ENCODE measurements around the gene MBTD1.

The MBTD1 gene

DNA sequence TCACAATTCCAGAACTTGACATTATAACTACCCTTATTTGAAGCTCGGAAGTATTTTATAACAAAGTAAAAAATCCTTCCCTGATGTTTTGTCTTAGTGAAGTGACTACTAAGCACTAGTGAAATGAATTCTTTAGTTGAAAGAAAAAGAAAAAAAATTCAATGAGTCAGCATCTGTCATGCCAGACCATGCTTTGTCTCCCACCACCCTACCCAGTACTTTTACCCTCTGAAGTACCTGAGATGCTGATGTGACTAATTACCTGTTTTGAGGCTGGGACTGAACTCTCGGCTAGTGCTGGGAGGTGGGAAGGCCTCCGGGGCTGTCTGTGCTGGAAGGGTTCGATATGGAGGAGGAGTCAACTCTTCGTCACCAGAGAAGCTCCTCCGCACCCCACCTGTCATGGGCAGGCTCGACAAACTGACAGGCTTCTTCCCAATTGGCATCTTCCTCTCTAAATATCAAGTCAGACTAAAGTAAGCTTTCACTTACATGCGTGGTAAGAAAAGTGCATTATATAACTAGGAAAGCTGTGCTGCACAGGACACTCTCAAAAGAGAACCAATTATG, 74.0 kb downstream of the MBTD1 start:
- no peak for TF ChIP-seq GATA3 (IDR thresholded peaks at IDR 0.05; ENCODE audit: low read depth, low read length)

DNA sequence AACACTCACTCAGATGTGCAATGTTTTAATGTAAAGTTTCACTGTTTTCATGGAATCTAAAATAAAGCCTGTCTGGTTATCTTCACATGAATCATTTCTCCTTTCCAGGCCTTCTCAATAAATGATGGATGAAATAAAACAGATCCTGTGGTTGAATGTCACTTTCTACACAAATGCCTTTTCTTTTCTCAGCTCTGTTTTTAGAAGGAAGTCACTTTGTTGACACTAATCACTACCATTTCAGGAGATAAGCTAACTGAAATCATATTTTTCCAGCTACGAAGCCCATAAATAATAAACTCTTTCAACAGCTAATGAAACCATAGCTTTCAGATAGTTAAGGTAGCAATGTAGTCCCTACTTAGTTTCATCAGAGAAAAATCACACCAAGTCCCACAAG, 75.7 kb downstream of the MBTD1 start:
- peak; percentile 98 for TF ChIP-seq GATA3 (IDR thresholded peaks at IDR 0.05; ENCODE audit: low read depth, low read length)
- TF ChIP-seq GATA2 (IDR thresholded peaks at IDR 0.05; ENCODE audit: low read depth, low read length): peak; percentile 90

DNA sequence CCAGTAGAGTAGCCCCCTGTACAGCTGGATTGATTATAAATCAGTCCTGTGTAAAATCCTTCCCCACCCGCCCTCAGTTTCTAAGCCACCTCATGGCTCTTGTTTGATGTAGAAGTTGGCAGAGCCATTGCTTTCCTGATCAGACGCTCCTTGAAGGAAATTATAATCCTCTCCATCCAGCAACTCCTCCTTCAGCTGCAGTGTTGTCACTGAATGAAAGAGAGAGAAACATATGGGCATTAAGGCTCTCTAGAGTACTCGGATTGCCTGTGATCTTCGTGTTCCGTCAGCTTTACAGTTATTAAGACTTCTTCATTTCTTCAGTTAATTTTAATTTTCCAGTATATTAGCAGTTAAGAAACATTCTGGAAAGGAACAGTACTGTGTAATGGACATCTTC, 79.4 kb downstream of the MBTD1 start:
- TF ChIP-seq GATA3 (IDR thresholded peaks at IDR 0.05; ENCODE audit: low read depth, low read length) (no peak), GATA2 (IDR thresholded peaks at IDR 0.05; ENCODE audit: low read depth, low read length) (no peak)

DNA sequence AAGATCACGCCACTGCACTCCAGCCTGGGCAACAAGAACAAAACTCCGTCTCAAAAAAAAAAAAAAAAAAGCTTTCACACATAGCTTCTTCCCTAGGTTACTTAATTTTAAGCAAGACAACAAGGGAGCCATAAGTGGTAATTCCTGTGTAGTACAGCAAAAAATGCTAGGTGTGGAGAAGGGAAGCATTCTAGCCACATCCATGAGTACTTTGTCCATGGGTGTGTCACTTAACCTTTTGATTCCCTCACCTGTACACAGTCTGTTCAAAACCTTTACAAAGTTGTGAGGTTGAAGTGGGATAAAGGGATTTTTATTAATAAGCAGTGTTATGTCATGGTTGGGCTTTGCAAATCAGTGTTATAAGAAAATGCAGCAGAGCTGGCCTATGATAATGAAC, 89.1 kb downstream of the MBTD1 start:
- TF ChIP-seq GATA3 (IDR thresholded peaks at IDR 0.05; ENCODE audit: low read depth, low read length) (no peak), GATA2 (IDR thresholded peaks at IDR 0.05; ENCODE audit: low read depth, low read length) (no peak)

DNA sequence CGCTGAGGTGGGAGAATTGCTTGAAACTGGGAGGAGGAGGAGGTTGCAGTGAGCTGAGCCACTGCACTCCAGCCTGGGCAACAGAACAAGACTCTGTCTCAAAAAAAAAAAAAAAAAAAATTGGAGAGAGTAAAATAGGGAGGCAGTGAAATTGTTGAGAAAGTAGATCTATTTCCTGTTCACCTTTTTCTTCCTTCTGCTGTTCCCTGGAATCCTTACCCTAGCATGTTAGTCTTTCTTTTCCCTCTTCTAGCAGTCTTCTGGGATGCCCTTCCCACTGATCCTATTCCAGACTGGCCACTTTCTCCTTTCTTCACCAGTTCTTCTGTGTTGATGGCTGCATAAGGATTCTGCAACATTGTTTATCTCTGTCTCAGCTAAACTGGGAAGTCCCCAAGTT, 90.5 kb downstream of the MBTD1 start:
- TF ChIP-seq GATA2 (IDR thresholded peaks at IDR 0.05; ENCODE audit: low read depth, low read length) (no peak), GATA3 (IDR thresholded peaks at IDR 0.05; ENCODE audit: low read depth, low read length) (no peak)

DNA sequence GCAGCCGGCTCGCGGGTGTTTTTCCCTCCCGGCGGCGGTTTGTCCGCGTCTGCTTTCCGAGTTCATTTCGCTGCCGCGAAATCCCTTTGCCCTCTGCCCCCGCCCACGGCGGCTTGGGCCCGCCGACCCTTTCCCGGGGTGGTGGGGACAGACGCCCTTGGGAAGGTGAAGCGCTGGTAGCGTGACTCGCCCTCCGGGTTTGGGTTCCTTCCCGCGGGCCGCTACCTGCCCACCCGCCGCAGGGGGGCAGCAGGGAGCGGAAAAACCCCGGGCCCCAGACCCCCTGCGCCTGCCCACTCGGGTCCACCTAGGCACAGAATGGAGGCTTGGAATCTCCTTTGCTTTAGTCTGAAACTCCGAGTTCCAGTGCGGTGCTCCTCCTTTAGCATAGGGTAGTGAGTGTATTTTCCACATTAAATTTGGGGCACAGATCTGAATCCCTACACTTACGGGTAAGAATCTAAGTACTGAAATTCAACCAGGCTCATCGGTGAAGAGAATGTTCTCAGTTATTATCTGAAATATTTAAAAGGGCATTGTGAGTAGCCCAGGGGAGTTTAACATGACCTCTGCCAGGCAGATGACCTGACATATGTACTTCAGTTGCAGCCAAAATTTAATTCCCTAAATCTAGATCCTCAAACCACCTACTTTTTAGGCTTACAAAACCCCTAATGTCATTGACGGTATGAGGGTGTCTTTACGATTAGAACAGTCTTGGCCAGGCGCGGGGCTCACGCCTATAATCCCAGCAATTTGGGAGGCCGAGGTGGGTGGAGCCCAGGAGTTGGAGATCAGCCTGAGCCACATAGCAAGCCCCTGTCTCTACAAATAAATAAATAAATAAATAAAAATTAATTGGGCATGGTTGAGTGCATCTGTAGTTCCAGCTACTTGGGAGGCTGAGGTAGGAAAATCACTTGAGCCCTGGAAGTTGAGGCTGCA, 92.6 kb downstream of the MBTD1 start:
- TF ChIP-seq GATA3 (IDR thresholded peaks at IDR 0.05; ENCODE audit: low read depth, low read length) (no peak), GATA2 (IDR thresholded peaks at IDR 0.05; ENCODE audit: low read depth, low read length) (no peak)

DNA sequence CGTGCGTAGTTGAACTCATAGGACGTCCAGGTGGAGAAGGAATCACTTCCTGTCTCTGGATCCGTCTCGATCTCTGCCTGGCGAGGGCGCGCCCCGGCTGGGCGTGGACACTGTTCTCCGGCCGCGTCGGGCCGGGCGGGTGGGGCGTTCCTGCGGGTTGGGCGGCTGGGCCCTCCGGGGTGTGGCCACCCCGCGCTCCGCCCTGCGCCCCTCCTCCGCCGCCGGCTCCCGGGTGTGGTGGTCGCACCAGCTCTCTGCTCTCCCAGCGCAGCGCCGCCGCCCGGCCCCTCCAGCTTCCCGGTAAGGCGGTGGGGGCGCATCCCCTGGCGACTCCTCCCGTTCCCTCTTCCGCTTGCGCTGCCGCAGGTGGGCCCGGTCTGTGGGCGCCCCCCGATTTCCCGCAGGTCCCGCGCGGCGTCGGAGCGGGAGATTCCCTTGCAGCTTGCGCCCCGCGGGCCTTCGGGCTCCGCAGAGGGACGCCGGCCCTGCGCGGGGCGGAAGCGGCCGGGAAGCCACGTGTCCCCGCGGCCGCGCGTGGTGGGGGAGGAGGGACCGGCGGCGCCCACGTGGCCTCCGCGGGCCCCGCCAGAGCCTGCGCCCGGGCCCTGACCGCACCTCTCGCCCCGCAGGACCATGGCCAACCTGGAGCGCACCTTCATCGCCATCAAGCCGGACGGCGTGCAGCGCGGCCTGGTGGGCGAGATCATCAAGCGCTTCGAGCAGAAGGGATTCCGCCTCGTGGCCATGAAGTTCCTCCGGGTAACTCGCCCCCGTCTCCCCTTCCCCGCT, 93.5 kb downstream of the MBTD1 start, which contains the start of gene NME2:
NME2 (plus strand) TSS at position 214 of the 789 bp plus-strand sequence; CDS start at position 634, 420 bp downstream.
- TF ChIP-seq GATA3 (IDR thresholded peaks at IDR 0.05; ENCODE audit: low read depth, low read length): no peak
- TF ChIP-seq GATA2 (IDR thresholded peaks at IDR 0.05; ENCODE audit: low read depth, low read length): no peak

DNA sequence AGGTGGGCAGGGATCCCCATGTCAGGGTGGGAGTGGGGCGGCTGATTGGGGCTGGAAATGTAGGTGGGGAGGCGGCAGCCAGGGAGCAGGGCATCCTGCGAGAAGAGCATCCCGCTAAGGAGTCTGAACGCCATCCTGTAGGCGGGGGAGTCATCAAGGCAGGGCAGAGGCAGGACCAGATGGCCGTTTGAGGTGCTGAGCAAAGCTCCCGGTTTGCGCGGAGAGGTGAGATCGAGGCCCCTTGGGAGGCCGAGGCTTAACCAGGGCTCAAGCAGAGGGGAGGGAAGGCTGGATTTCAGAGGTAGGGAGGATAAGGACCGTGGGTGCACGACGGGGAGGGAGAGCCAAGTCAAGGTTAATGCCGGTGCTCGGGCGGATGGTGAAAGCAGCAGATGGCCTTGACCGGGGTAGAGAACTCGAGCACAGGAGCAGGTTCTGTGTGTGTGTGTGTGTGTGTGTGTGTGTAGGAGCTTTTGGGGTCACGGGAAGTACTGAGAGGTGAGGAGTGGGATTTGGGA, 94.1 kb downstream of the MBTD1 start:
- TF ChIP-seq GATA2 (IDR thresholded peaks at IDR 0.05; ENCODE audit: low read depth, low read length) (no peak), GATA3 (IDR thresholded peaks at IDR 0.05; ENCODE audit: low read depth, low read length) (no peak)

DNA sequence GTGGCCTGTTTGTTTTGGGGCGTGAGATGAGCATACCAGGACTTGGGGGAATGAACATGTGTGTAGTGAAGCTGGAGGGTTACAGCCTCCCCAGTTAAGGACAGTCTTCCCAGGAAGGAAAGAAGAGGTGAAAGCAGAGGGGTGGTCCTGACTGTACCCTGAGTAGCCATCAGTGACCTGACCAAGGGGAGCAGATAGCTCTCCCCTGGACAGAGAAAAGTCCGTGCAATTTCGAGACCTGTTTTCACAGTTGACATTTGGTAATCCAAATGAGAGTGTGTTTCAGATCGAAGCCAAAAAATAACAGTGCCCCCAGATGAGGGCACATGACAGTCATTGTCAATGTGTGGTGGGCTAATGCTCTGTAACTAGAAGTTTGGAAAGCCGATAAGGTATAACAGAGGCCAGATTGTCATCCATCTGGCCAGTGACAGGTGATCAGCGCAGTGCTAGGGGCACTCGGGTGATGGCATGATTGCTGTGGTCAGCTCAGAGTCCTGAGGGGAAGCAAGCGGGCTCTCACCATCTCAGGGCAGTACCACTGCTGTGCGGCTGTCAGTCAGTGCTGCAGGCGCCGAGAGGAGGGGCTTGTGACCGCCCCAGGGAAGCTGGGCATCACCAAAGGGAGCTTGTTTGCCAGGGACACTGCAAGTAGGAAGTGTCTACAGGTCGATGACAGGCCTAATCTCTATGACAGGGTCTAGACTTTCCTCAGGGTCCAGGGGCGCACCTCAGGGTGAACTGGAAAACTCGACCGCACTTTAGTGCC, 94.8 kb downstream of the MBTD1 start:
- no peak for TF ChIP-seq GATA2 (IDR thresholded peaks at IDR 0.05; ENCODE audit: low read depth, low read length)
- no peak for TF ChIP-seq GATA3 (IDR thresholded peaks at IDR 0.05; ENCODE audit: low read depth, low read length)

DNA sequence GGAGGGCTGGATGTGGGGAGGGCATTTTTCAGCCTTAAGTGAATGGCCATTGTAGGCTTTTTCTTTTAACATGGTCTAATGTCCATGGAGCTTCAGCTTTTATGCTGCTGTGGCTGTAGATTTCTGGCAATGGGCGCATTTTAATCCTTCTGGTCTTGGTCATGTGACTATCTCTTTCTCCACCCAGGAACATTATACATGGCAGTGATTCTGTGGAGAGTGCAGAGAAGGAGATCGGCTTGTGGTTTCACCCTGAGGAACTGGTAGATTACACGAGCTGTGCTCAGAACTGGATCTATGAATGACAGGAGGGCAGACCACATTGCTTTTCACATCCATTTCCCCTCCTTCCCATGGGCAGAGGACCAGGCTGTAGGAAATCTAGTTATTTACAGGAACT, 98.3 kb downstream of the MBTD1 start:
- TF ChIP-seq GATA2 (IDR thresholded peaks at IDR 0.05; ENCODE audit: low read depth, low read length) (no peak), GATA3 (IDR thresholded peaks at IDR 0.05; ENCODE audit: low read depth, low read length) (no peak)

DNA sequence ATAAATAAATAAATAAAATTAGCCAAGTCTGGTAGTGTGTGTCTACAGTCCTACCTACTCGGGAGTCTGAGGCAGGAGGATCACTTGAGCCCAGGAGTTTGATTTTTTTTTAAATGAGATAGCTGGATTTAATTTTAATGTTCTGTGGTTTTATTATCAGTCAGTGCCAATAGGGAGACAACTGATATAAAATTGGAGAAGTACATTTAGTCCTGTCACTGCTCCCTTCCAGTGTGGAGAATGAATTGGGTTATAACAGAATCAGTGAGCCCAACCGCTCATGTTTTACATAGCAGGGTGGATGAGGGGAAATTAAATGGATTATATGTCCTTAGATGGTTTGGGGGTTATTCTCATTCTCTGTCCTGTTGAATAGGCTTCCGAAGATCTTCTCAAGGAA, 100.2 kb downstream of the MBTD1 start:
- TF ChIP-seq GATA3 (IDR thresholded peaks at IDR 0.05; ENCODE audit: low read depth, low read length) (no peak), GATA2 (IDR thresholded peaks at IDR 0.05; ENCODE audit: low read depth, low read length) (no peak)

DNA sequence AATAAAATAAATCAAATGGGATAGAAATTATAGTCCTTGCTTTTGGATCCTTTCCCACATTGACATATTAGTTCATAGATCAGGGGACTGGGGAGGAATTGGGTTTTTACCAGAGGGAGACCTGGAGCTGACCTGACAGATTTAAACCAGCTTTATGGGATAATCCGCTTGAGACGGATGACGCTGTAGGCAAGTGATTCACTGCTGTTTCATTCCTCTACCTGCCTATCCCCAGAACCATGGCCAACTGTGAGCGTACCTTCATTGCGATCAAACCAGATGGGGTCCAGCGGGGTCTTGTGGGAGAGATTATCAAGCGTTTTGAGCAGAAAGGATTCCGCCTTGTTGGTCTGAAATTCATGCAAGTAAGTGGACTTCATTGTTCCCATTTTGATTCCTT, 104.4 kb downstream of the MBTD1 start:
- TF ChIP-seq GATA2 (IDR thresholded peaks at IDR 0.05; ENCODE audit: low read depth, low read length) (no peak), GATA3 (IDR thresholded peaks at IDR 0.05; ENCODE audit: low read depth, low read length) (no peak)

DNA sequence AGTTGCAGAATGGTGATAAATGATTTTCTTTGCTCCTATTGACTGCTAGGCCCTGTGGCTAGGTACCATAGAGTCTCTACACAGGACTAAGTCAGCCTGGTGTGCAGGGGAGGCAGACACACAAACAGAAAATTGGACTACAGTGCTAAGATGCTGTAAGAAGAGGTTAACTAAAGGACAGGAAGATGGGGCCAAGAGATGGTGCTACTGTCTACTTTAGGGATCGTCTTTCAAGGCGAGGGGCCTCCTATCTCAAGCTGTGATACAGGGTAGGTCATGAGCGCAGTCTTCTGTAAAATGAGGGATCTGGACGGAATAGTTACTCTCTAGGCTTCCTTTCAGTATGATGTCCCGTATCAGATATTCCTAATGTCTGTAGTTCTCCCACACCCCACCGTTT, 105.7 kb downstream of the MBTD1 start:
- no peak for TF ChIP-seq GATA3 (IDR thresholded peaks at IDR 0.05; ENCODE audit: low read depth, low read length)
- TF ChIP-seq GATA2 (IDR thresholded peaks at IDR 0.05; ENCODE audit: low read depth, low read length): no peak

All from SH-SY5Y (cell line).